ENCODE results near the gene ALOX5.
"Not testable (repeated sequence)": the region's sequence is repeated elsewhere in the genome, so short reads cannot be mapped to it uniquely, and the experiment has no call there.

DNA sequence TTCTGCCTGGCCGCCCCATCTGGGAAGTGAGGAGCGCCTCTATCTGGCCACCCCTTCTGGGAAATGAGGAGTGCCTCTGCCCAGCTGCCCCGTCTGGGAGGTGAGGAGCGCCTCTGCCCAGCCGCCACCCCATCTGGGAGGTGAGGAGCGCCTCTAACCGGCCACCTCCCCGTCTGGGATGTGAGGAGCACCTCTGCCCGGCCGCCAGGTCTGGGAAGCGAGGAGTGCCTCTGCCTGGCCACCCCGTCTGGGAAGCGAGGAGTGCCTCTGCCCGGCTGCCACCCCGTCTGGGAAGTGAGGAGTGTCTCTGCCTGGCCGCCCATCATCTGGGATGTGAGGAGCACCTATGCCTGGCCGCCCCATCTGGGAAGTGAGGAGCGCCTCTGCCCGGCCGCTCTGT, 26.6 kb upstream of the ALOX5 start:
- not testable (repeated sequence) for TF ChIP-seq CTCF (conservative IDR thresholded peaks at IDR 0.05; ENCODE audit: low read depth, low read length); EZH2 (IDR thresholded peaks at IDR 0.05; ENCODE audit: borderline replicate concordance, low read depth, low read length, poor library complexity, severe bottlenecking)
